B cell (primary cell): ENCODE data around the gene ESYT1.

Source experiments
- CTCF ChIP-seq: fragments of 200-600 bp; IDR thresholded peaks from one replicate; pipeline ENCODE4 v1.8.0; 2022; ENCODE audit warnings: antibody characterized with exemption, mild to moderate bottlenecking
- EZH2 ChIP-seq: IDR thresholded peaks from 2 replicates; pipeline ENCODE4 v1.6.1; 2012; ENCODE audit warnings: borderline replicate concordance, low read depth, mild to moderate bottlenecking, moderate library complexity, low read length; ENCODE audit not compliant: insufficient read depth, poor library complexity, severe bottlenecking

- no peak for TF ChIP-seq CTCF
- no peak for TF ChIP-seq EZH2
Measured at GRCh38 chr12:56128670-56129205, 671 bp downstream of the ESYT1 start.
